Activated CD4-positive, CD25-positive, alpha-beta regulatory T cell (primary cell): ENCODE measurements around the gene CAGE1.
"Not testable (repeated sequence)": the region's sequence is repeated elsewhere in the genome, so short reads cannot be mapped to it uniquely, and the experiment has no call there.

ENCODE experiments used
- DNase-seq, 4 experiments: peaks; one replicate each; lab custom pipeline; 2025; lab: John Stamatoyannopoulos, UW

CAGE1 gene

GRCh38 chr6:7409740-7410139 lies 20.2 kb upstream of the CAGE1 start:
- DNase-seq: no peak

DNA sequence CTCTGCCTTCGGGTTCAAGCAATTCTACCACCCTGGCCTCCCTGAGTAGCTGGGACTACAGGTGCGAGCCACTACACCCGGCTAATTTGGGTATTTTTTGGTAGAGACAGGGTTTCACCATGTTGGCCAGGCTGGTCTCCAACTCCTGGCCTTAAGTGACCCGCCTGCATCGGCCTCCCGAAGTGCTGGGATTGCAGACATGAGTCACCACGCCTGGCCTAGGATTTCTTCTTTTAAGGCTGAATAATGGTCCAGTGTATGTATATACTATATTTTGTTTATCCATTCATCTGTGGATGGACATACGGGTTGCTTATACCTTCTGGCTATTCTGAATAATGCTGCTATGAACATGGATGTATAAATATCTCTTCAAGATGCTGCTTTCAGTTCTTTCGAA lies 17.2 kb upstream of the CAGE1 start:
- no peak for DNase-seq

GRCh38 chr6:7404546-7404945 lies 15.0 kb upstream of the CAGE1 start:
- no peak for DNase-seq

DNA sequence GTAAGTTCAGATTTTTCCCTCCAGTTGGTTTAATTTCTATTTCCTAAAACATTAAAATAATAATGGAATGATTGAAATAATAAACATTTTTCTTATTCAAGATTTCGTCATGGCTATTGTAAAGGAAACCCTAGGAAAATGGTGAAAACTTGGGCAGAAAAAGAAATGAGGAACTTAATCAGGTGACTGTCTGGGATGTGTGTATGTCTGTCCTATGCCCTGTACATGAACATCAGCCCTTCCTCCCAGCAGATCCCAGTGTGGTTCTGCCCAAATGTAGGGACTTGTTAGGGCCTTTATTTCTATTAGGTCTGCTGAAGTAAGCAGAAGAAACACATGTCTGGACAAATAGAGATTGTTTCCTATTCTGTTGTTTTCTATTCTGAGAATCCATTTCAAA lies 13.2 kb upstream of the CAGE1 start:
- DNase-seq: no peak

DNA sequence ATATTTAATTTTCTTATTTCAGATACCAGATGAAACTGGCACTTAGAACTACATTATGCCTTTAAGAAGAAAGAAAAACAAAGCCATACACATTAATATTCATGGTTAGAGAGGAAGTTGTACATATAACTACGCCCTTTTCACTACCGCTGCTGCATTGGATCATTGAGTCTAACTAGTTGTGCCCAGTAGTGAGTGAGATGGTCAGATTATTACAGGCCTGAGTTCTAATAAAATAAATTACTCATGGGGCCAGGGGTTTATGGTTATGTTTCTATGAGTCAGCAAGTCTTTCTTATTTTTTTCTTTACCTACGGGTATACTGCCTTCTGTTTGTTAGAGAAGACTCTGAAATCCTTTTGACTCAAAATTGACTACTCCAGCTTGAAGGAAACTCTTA lies 11.5 kb upstream of the CAGE1 start:
- no peak for DNase-seq

GRCh38 chr6:7392402-7392801 lies 2.9 kb upstream of the CAGE1 start:
- DNase-seq: no peak

GRCh38 chr6:7391151-7391550 lies 1.6 kb upstream of the CAGE1 start:
- no peak for DNase-seq

GRCh38 chr6:7390226-7390878 lies 810 bp upstream of the CAGE1 start:
- no peak for DNase-seq

GRCh38 chr6:7389162-7389450 lies 436 bp downstream of the CAGE1 start:
- DNase-seq: no peak

DNA sequence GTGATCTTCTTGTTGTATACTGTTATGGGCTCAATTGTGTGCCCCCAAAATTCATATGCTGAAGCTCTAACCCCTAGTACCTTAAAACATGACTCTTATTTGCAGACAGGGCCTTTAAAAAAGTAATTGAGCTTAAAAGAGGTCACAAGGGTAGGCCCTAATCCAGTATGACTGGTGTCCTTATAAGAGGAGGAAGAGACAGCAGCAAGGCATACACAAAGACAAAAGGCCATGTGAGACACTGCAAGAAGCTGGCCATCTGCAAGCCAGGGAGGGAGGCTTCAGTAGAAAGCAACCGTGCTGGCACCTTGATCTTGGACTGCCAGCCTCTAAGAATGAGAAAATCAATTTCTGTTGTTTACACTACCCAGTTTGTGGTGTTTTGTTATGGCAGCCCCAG lies 8.4 kb downstream of the CAGE1 start:
- DNase-seq: no peak

GRCh38 chr6:7378740-7379139 lies 10.8 kb downstream of the CAGE1 start:
- DNase-seq: no peak

DNA sequence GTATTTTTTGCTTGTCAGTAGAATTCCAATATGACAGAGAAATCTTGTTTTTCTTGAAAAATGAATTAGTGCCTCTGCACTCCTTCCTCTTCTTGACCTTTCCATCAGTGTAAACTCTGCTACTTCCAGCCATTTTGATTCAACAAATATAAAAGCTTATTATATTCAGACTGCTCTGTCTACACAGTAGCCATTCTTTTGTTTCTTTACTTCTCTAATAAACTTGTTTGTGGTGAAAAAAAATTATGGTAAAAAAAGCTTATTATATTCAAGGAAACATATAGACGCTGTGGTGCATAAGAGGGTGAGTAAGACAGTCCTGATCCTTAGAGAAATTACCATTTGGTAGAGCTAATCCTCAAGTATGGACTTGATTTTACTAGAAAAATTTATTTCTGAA lies 11.6 kb downstream of the CAGE1 start:
- no peak for DNase-seq

DNA sequence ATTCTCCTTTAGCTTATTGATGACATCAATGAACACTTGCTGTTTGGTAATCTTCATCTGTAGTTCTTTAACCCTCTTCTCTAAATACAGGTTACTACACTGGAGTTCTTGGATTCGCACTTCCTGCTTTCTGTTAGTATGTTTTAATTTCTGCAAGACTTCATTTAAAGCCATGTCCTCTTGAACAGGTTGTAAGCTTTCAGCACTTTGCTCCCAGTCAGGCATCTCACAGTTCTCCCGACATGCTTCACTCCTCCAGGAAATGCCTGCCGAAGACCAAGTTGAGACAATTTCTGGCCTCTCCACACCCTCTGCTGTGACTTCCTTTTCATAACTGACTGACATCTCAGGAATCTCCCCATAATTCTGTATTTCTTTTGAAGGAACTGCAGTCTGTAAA lies 15.8 kb downstream of the CAGE1 start:
- no peak for DNase-seq

- DNase-seq: no peak
Measured at GRCh38 chr6:7367408-7367807, 22.1 kb downstream of the CAGE1 start.

DNA sequence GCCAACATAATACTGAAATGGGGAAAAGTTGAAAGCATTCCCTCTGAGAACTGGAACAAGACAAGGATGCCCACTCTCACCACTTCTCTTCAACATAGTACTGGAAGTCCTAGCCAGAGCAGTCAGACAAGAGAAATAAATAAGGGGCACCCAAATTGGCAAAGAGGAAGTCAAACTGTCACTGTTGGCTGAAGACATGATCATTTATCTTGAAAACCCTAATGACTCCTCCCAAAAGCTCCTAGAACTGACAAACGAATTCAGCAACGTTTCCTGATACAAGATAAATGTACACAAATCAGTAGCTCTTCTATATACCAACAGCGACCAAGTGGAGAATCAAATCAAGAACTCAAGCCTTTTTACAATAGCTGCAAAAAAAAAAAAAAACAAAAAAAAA lies 37.6 kb downstream of the CAGE1 start:
- not testable (repeated sequence) for DNase-seq

DNA sequence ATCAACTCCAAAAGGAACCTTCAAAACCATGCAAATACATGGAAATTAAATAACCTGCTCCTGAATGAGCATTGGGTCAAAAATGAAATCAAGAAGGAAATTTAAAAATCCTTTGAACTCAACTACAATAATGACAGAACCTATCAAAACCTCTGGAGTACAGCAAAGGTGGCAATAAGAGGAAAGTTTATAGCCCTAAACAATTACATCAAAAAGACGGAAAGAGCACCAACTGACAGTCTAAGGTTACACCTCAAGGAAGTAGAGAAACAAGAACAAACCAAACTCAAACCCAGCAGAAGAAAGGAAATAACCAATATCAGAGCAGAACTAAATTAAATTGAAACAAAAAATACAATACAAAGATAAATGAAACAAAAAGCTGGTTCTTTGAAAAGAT lies 39.0 kb downstream of the CAGE1 start:
- not testable (repeated sequence) for DNase-seq

- not testable (repeated sequence) for DNase-seq
Measured at GRCh38 chr6:7347551-7347997, 42.0 kb downstream of the CAGE1 start.

DNA sequence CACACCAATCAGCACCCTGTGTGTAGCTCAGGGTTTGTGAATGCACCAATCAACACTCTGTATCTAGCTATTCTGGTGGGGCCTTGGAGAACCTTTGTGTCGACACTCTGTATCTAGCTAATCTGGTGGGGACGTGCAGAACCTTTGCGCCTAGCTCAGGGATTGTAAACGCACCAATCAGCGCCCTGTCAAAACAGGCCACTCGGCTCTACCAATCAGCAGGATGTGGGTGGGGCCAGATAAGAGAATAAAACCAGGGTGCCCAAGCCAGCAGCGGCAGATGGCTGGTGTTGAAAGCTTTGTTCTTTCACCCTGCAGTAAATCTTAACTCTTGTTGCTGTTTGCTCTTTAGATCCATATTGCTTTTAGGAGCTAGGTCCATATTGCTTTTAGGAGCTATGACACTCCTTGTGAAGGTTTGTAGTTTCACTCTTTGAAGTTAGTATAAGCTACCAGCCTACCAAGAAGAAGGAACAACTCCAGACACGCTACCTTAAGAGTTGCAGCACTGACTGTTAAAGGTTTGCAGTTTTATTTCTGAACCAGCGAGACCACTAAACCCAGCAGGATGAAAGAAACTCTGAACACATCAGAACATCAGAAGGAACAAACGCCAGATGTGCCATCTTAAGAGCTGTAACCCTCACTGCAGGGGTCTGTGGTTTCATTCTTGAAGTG lies 44.6 kb downstream of the CAGE1 start:
- DNase-seq: not testable (repeated sequence)

- DNase-seq: no peak
Measured at GRCh38 chr6:7343546-7344475, 45.7 kb downstream of the CAGE1 start.

DNA sequence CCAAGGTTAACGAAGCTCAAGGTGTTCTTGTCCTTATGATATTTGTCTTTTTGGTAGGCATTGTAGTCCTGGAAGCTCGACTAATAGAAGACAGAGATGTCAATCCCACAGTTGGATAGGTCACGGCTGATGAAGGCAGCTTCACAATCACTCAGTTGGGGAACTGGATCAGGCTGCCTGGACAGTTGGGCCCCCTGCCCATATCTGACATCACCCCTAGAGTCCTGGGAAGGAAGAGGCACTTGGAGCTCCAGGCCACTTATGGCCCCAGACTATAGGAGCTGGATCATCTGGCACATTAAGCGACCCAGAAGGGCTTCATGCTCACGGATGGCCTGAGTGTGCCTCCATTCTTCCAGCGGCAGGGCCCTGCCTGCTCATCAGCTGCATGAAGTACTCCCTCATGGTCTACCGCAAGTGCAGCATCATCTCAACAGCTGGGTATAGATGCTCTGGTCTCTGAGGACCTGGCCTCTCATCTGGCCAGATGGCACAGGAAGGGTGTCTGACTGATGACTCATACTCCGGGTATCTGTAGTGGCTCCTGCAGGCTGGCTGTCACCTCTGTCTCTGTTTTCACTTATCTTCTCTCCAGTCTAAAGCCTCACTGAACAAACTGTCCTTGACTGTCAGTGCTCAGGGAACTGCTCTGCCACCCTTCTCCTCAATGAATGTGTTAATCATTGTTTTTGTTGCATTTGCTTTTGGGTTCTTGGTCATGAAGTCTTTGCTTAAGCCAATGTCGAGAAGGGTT lies 47.4 kb downstream of the CAGE1 start:
- DNase-seq: no peak

- DNase-seq: no peak
Measured at GRCh38 chr6:7341271-7341670, 48.3 kb downstream of the CAGE1 start.

- not testable (repeated sequence) for DNase-seq
Measured at GRCh38 chr6:7339007-7339732, 50.4 kb downstream of the CAGE1 start.
